ENCODE results near the gene ESR1. TPM values are rescaled to one million over a fixed set of nuclear protein-coding genes. Genes with fewer than 3 reads are reported as not detected.

ESR1 gene
- total RNA-seq, 4 donors from 2014 or later = 0.59 to 1.8 (median 1.3) TPM

DNA sequence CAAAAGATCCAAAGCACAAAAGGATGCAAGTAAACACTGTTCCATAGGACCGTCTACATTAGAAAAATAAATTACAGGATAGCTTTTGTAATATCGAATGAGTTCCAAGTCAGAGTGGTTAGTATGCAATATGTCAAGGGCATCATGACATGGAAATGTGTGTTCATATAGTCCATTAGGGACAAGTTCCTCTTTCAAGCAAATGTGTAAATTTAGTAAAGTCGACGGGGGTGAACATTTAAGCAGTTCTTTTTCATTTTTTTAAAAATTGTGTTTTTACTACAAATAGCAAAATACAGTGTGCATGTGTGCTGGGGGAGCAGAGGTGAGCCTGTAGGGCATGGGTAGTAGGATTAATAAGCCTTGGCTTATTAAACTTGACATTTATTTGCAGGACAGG lies 359.0 kb downstream of the ESR1 start:
- DNase-seq (ENCODE audit: low spot score in 2 of 2) = no peak
- 80 to 88% methylated on average over 4 of the region's 4 CpGs for WGBS, 2 donors
- intact Hi-C loops (cut with DNase I; ENCODE audit: low total_unique reads) = no loop called here
- no peak overlapping the region for H3K4me3 ChIP-seq (ENCODE audit: low read depth, poor library complexity, severe bottlenecking)
- TF ChIP-seq, protein P1, sequence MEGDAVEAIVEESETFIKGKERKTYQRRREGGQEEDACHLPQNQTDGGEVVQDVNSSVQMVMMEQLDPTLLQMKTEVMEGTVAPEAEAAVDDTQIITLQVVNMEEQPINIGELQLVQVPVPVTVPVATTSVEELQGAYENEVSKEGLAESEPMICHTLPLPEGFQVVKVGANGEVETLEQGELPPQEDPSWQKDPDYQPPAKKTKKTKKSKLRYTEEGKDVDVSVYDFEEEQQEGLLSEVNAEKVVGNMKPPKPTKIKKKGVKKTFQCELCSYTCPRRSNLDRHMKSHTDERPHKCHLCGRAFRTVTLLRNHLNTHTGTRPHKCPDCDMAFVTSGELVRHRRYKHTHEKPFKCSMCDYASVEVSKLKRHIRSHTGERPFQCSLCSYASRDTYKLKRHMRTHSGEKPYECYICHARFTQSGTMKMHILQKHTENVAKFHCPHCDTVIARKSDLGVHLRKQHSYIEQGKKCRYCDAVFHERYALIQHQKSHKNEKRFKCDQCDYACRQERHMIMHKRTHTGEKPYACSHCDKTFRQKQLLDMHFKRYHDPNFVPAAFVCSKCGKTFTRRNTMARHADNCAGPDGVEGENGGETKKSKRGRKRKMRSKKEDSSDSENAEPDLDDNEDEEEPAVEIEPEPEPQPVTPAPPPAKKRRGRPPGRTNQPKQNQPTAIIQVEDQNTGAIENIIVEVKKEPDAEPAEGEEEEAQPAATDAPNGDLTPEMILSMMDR (IDR thresholded peaks at IDR 0.05) = no peak
- TF ChIP-seq POLR2A (IDR thresholded peaks at IDR 0.05) = no peak

DNA sequence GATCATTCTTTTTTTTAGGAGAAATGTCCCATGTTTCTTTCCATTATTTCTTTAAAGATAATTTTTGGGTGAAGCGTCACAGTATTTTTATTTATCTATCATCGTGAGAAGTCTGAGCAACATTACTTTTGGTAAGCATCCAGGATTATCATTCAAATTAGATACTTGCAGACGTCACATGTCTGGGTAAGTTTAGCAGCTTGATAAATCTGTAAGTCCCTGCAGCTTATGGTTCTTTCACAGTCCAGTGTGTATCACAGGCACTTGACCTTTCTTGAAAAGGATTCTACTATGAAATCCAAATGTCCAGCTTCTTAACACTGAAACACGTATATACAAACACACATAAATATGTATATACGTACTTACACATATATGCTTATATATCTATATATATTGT lies 359.4 kb downstream of the ESR1 start:
- WGBS, 2 donors = 79 to 82% methylated on average over 5 of the region's 5 CpGs
- intact Hi-C loops (cut with DNase I; ENCODE audit: low total_unique reads) = no loop called here
- DNase-seq (ENCODE audit: low spot score in 2 of 2) = no peak
- H3K4me3 ChIP-seq (ENCODE audit: low read depth, poor library complexity, severe bottlenecking) = no peak overlapping the region
- no peak for TF ChIP-seq POLR2A (IDR thresholded peaks at IDR 0.05)
- TF ChIP-seq, protein P1 (IDR thresholded peaks at IDR 0.05) = no peak

DNA sequence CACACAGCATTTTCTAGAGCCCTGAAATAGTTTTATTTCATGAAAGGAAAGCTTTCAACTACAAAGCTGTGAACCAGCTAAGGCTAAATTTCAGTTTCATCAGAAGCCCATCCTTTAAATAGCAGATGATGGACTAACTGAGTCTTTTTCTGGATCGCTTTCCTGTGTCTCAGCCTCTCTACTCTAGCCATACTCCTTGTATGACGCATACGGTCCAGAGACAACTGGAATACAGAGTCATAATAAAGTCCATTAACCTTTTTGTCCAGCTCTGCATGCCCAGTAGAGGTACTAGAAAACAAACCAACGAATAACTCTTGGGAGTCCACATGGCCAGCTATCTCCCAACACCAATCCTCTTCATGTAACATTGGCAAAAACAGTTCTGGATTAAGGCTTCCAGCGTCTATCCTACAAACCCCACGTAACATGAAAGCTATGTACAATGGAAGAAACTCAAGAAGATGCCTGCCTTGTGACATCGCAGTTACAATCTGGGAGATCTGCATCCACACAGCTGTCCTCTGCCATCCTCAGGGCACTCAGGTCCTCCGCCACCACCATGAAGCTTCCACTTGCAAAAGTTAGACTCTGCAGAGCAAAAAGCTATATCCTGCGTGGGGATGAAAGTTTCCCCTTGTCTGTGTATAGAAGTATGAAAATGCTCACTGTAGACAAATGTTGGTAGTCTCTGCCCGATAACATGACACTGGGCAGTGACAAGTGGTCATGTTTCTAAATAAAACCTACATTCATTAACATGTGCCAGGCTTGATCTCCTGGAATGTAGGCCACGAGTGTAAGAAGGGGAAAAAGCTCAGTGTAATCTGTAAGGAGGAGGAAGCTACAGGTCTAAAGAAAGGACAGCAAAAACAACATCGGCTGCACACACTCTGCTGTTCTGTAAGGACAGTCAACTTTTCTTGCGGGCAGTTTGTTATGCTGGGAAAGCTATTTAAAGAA lies 360.4 kb downstream of the ESR1 start:
- intact Hi-C loops (cut with DNase I; ENCODE audit: low total_unique reads) = no loop called here
- no peak for DNase-seq (ENCODE audit: low spot score in 2 of 2)
- WGBS, 2 donors = 83 to 84% methylated on average over 13 of the region's 13 CpGs

DNA sequence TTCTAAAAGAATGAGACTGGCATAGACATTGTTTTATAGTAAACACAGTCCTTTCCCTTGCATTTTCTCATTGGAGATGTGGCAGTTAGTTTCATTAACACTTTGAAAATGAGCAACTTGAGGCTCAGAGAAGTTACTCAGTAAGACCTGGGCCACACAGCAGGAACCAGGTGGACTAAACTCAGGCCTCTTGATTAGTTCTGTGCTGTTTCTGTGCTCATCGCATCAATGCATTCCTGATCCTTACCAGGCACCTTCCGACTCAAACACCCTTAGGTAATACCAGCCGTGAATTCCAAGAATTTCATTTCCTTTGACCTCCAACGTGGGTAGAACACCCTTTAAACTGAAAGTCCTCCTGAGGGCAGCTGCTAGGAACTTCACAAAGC lies 362.8 kb downstream of the ESR1 start:
- TF ChIP-seq, protein P1 (IDR thresholded peaks at IDR 0.05) = no peak
- no peak for TF ChIP-seq POLR2A (IDR thresholded peaks at IDR 0.05)
- no peak for DNase-seq (ENCODE audit: low spot score in 2 of 2)
- 86 to 88% methylated on average over 4 of the region's 4 CpGs for WGBS, 2 donors
- H3K4me3 ChIP-seq (ENCODE audit: low read depth, poor library complexity, severe bottlenecking) = no peak overlapping the region
- intact Hi-C loops (cut with DNase I; ENCODE audit: low total_unique reads) = no loop called here

More for the DNA sequence above, 360.4 kb downstream of the ESR1 start:
- H3K4me3 ChIP-seq (ENCODE audit: low read depth, poor library complexity, severe bottlenecking) = no peak overlapping the region
- TF ChIP-seq POLR2A (IDR thresholded peaks at IDR 0.05) = no peak
- TF ChIP-seq, protein P1 (IDR thresholded peaks at IDR 0.05) = no peak

DNA sequence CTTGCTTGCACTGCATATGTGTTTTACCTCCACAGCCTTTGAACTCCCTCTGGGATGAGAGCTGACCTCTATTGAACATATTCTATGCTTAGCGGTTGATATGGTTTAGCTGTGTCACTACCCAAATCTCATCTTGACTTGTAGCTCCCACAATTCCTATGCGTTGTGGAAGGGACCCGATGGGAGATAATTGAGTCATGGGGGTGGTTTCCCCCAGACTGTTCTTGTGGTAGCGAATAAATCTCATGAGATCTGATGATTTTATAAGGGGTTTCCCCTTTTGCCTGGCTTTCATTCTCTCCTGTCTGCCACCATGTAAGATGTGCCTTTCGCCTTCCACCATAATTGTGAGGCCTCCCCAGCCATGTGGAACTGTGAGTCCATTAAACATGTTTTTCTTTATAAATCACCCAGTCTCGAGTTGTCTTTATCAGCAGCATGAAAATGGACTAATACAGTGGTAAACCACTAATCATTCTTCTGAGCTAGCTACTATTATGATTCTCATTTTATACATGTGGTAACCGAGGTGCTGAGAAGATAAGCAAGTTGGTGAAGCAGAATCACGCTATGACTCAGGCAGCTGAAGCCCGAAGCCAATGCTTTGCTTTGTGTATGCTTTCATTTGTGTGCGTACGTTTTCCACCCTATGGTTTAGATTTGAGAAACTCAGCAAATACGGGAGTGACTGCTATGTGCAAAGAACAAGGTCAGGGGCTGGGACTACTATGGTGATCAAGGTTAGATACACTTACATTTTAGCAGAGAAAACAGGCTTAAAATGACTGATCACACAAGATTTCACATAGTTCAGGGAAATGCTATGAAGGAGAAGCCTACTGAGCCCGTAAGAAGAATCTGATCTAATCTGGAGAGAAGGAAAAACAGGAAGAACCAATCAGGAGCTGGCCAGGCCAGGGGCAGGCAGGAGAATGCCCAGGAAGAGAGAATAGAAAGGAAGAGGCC lies 363.5 kb downstream of the ESR1 start:
- 84% methylated on average over 13 of the region's 13 CpGs for WGBS, 2 donors
- DNase-seq (ENCODE audit: low spot score in 2 of 2) = no peak
- H3K4me3 ChIP-seq (ENCODE audit: low read depth, poor library complexity, severe bottlenecking) = no peak overlapping the region
- intact Hi-C loops (cut with DNase I; ENCODE audit: low total_unique reads) = no loop called here
- no peak for TF ChIP-seq POLR2A (IDR thresholded peaks at IDR 0.05)
- TF ChIP-seq, protein P1 (IDR thresholded peaks at IDR 0.05) = no peak
